HG03565 (cell line): Measurements from ENCODE around the gene CRP.
"Not testable (repeated sequence)": the region's sequence is repeated elsewhere in the genome, so short reads cannot be mapped to it uniquely, and the experiment has no call there.

Experiments used
- ATAC-seq: cut with Tn5 transposase; IDR thresholded peaks from one replicate; pipeline ENCODE4 v1.9.1; 2021; ENCODE audit warnings: mild to moderate bottlenecking, moderate library complexity; ENCODE audit not compliant: unreplicated experiment

Gene CRP, protein sequence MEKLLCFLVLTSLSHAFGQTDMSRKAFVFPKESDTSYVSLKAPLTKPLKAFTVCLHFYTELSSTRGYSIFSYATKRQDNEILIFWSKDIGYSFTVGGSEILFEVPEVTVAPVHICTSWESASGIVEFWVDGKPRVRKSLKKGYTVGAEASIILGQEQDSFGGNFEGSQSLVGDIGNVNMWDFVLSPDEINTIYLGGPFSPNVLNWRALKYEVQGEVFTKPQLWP

DNA sequence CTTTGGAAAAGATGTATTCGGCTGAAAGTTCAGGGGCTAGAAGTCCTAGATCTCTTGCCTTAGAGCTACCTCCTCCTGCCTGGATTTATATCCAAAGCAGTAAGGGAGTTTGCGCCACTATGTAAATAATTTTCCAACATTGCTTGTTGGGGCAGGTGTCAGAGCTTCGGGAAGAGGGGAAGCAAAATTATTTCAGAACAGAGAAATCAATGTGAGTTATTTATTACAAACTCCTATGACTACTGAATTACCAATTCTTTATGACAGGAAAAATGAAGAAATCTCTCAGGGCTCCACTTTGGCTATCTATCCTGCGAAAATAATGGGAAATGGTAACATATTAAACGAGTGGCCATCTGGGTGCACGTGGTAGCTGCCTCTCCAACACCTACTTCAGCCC, at the start of gene CRP:
TSS of gene CRP (minus strand) at position 61 of the 400 bp plus-strand sequence. CDS start 104 bp downstream, outside the sequence.
- ATAC-seq = no peak

DNA sequence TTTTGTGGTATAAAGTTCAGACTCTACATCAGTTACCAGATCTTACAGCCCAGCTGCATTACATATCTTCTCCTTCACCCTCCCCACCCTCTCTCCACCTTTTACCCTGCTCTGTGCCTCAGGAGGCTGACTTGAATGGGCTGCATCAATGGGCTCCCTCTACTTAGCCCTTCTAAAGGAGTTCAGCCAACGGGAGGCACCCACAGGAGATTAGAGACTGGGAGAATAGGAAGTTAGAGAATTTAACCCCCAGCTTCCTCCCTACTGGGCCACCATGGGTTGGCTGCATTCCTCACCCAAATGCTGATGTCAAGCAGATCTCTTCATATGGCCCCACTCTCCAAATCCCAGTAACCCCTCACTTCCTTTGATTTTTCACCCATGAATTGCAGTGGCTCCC, 49.3 kb upstream of the CRP start:
- ATAC-seq = no peak

DNA sequence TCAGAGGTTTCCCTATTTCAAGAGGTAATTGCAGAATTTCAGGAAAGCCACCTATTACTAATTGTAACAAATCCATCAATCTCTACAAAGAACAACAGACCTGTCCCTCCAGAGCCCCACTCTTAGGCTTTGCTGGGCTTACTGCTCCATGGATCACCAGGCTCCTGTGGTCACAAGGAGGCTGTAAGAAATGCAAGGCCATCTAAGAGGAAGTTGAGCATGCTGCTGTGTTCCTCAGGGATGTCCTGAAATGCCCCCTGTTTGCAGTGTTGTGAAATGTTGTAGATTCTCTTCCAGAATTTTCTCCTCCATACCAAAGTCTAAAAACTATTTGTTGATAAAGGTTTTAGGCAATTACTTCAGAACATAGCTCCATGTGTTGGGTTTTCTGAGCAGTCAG, 42.0 kb upstream of the CRP start:
- no peak for ATAC-seq

DNA sequence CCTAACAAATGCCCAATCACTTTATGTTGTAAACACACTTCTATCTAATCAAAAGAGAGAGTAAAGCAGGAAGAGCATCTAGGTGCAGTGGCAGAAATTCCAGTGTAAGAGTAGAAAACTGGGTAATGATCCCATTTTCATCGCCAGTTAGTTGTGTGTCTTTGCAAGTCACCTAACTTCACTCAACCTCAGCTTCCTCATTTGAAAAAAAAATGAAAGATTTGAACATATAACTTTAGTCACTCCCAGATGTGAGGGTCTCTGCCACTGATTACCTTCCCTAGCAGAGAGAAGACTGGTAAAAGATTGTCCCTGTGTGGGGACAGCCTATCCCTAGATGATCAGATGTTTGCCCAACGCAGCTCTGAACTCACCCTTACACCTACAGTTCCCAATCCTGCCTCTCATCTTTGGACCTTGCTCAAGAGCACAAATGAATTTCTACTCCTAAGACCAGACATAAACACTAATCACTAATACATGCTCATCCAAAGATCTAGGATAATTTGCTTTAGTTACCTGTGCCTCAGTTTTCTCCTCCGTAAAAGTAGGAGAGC, 41.1 kb upstream of the CRP start:
- ATAC-seq = no peak

DNA sequence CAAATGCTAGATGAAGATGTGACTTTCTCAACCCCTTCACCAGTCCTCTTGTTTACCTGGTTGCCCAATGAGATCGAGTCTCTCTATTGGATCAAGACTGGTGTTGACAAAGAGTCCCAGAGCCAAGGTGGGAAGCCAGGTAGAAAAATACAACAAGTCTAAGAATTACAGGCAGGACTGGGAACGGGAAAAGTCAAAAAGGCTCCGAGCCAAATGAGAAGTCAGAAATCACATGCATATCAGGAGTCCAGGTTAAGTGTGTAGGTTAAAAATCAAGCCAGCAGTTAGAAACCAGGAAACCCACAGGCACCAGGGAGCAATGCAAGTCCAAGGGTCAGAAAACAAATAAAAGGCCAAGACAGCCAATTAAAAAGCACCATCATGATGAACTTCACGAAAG, 39.0 kb upstream of the CRP start:
- ATAC-seq = no peak

DNA sequence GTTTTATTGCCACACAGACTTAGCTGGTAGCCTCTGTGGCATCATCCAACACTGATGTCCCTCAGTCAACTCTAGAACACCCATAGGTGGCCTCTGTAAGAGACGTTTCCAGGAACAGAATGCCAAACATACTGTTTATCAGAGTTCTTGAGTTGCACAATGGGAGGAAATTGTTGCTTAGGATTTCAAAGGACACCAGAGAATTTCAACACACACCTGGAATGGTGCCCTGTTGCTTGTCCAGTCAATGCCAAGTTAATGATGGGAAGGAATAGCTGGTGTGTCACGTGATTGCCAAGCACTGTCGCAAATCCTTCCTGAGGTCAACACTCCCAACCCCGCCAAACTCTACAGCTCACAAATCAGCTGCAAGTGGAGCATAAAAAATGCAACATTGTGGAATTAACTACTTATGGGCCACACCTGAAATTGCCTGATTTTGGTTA, 37.8 kb upstream of the CRP start:
- ATAC-seq = no peak

DNA sequence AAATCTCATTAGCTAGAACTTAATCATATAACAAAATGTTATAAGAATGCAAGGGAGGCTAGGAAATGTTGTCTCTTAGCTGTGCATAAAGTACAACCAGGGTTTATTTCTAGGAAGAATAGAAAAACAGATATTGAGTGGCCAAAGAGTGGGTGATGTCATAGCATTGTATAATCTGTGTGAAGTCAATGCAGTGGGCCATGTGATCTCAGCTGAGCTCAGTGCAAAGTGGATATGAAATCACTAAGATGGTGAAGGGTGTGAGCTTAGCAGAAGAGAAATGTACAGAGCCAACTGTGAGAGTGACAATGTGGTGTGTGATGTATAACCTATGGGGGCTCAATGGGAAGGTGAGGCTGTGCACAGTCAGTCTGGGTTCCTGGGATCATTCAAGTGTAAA, 36.6 kb upstream of the CRP start:
- ATAC-seq = no peak

DNA sequence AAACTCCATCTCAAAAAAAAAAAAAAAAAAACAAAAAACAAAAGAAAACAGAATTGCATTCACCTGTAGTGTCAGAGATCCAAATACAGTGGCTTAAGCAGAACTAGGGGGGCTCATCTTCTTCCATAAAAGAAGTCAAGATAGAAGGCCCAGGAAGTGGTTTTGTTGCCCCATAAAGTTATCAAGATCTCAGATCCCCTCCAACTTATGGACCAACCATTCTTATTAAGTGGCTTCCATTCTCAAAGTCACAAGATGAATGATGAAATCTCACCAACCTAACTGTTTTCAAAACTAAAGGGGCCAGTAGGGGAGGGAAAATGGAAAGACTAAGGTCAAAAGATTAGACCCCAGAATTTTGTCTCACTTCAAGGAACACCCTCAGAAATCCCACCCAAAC, 36.2 kb upstream of the CRP start:
- ATAC-seq = no peak

DNA sequence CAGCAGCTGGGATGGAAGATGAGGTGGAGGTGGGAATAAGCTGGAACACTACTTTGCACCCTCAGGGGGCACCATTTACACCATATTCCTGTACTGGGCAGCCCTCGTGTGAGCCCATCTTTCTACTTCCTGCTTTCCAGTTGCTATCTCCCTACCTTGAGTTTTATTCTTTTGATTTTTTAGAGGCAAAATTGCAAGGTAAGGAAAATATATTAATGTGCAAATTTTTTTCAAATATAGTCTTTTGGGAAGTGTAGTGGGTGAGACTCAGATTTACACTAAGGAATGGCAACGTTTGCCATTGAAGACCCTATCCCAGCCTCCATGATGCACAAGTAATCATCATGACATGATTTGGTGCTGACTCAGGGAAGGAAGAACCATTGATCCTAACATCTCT, 35.2 kb upstream of the CRP start:
- no peak for ATAC-seq

DNA sequence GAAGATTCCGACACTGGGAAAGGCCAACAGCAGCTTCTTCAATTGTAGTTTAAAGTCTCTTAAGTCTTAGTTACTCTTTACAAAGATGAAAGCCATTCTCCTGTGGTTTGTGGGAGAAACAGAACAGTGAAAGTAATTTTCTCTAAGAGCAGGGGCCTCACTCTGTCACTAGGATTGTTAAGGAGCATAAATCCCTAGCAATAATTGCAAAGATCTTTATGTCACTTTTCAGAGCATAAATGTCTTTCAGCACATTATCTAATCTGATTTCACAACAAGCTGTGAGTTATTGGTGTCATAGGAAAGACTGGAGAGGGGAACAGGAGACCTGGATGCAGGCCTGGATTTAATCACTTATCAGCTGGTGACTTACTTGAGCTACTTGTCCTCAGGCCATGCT, 34.0 kb upstream of the CRP start:
- ATAC-seq = no peak

DNA sequence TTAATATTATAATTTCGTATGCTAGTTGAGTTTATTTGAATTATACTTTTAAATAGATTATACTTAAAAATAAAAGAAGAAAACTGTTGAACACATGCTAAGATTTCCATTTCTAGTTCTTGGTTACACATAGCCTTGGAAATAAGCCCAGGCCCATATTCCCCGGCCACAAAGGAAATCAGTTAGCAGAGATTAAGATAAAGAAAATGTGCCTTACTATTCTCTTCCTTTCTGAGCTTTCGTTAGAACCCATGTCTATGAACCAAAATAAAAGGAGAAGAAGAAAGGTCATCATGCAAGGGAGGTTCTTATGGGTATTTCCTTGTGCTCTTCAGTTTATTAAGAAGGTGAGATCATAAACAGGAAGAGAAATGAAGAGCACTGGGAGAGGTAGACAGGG, 32.3 kb upstream of the CRP start:
- ATAC-seq = no peak

DNA sequence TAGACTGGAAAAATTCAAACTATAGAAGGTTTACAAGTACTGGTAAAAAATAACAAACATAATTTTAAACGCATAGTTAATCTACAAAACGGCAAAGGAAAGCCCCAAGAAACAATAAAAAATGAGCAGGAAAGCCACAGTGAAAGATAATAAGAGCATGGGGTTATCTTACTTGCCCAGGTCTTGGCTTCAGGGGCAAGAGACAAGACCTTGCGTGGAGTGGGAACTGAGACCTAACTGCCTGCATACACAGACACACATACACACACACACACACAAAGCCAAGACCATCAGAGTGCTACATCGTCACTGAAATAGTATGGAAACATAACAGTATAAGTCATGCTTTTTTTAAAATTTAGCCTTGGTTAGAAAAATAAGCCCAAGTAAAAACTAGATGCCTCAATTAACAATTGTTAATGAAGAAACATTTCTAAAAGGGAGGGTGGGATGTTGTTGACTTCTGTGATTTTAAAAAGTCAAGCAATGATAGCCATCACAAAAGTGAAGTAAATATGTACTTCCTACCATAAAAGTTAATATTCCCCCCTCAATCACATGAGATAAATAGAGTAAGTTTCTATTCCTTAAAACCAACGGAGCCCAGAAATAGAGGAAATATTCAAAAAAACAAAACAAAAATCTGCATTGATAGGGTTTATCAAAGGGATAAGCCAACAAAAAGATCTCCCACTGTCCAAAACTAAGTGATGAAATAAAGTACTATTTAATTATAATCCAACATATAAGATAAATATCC, 29.4 kb upstream of the CRP start:
- ATAC-seq = no peak

DNA sequence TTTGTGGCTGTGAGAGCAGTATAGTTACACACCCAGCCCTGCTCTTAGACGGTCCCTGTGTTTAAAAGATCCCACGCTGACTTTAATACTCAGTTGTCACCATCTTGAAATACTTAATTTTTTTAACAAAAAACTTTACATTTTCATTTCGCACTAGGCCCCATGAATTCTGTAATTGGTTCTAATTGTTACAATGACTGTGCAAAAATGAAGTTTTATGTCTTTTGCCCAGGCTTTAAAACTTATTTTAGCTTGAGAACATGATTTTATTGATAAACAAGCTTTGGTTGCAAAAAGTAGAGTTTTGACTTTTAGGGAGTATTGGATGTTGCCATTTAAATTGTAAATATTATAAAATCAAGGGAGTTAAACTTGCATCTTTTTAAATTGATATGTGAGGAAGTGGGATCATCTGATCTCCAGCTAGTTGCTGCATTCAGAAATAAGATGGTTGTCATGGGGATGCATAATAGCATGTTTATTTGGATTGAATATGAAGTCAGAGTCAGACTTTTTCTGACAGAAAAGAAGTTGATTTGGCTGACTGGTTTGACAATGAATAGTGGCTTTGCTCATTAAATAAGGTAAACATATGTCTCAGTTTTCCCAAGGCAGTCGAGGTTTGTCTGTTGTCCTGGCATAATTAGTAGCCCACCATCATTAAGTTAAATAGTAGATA, 23.0 kb upstream of the CRP start:
- no peak for ATAC-seq

DNA sequence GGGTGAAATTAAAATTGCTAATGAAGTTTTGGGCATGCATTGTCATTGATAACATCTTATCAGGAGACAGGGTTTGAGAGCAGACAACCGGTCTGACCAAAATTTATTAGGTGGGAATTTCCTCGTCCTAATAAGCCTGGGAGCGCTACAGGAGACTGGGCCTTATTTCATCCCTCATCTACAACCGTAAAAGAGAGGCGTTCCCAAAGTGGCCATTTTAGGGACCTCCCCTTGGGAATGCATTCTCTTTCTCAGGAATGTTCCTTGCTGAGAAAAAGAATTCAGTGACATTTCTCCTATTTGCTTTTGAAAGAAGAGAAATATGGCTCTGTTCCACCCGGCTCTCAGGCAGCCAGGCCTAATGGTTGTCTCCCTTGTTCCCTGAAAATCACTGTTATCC, 8.8 kb upstream of the CRP start:
- not testable (repeated sequence) for ATAC-seq

DNA sequence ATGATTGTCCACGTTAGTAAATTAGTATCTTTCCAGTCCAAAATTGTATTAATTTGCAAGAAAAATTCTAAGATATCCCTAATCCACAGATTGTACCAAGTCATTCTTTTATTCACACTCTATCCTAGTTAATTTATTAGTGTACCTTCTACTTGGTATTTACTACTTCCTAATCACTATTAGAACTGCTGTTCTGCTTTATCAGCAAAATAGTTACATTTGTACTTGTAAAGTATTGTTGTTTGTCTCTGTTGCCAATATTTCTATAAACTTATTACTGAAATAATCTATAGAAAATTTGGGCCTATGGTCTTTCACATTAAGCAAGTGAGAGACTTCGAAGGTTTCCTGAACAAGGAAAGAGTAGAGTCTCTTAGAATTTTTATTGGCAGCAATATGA, 5.6 kb upstream of the CRP start:
- ATAC-seq = no peak

DNA sequence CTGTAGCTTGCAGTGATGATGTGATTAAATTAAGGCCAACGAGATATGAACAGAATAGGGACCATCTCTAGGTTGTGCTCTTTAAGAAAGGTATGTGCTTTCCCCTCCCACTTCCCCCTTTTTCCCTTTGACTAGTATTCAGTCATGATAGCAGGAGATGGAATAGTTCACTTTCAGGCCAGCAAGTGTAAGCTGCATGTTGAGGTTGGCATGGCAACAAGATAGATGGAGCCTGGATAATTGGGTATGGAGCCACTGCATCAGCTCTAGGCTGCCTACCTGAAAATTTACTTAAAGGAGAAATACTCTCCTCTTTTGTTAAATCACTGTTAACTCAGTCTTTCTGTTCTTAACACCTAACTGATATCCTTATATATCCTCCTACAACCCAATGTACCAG, 1.5 kb upstream of the CRP start:
- ATAC-seq = no peak

DNA sequence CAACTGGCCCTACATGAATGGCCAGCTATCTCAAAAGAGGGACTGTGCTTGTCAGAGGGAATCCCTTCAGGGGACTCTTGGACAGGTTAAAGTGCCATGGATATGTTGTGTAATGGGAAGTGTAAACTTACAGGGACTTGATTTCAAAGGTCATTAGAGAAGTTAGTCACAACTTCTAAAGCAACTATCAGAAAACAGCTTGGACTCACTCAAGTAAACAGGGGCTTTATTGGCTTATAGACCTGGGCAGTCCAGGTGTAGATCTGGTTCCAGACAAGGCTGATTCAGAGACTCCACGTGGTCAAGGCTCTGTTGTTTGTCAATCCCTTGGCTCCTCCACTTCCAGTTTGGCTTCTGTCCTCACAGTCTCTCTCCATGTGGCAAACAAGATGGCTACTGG, 2.3 kb downstream of the CRP start:
- no peak for ATAC-seq

DNA sequence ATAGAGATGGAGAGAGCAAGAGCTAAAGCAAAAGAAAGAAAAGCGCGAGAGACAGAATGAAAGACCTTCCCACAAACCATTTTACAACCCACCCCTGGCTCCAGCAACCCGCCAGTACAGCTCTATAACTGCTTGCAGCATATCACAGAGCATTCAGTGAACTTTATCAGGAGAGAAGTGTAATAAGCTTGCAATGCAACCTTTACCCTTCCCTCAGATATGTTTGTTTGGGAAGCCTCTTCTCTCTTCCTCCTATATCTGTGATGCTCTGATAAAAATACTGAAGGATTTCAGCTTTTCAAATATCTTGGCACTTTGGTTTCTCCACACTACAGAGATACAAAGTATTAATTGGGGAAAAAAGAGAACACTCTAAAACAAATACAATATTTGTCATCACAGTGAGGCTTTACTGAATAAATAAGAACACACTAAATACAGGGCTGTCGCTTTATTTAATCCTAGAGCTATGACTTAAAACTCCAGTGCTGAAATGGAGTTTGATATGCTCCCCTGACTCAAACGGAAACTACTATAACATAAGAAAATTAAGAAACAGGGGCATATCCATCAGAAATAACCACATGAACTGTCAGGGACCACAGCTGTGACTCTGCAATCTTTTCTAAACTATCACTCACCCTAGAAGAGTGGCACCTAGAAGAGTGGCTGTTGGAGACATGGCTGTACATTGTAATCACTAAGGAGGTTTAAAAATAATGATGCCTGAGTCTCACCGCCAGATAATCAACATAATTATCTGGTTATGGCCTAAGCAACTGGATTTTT, 6.7 kb downstream of the CRP start:
- ATAC-seq = no peak

DNA sequence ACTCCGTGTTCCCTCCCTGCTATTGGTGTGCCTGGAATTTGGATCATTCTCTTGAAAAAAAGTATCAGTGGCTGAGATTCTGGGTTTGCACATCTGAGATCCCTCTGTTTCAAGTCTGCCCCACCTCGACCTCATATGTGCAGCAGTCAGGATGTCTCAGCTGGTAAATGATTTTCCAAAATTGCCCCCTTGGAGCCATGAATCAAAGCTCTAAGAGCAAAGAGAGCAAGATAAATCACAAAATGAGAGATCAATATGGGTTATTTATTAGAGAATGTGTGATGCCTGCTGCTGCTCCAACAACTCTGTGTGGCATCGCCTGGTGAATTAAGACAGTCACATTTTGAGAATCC, 8.5 kb downstream of the CRP start:
- ATAC-seq = no peak

DNA sequence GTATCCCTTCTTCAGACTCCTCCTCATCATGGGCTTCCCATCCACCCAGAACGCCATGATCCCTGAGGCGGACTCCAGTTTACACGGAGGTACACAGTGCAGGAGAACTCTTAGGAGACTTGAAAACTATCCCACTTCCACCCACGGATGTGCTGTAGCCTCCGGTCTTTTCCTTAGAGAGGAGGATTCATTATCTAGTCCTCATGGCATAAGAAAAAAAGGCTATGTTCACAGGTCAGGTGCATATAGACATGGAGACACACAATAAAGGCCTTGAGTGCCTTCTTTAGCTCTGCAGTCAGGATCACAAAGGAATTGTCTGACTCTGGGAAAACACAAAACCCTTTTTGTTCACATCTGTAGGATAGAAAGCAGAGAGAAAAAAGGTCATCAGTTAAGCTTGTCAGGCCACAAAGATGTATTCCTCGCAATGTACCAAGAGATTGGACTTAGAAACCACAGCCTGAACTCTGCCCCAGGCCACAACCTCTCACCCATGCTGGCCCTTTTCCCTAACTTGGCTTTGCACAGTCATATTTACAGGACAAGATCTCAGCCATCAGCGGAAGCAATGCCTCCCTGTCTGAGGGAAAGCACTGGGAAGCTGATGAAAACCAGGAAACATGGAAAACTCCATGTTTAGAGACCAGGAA, 9.0 kb downstream of the CRP start:
- ATAC-seq = no peak

DNA sequence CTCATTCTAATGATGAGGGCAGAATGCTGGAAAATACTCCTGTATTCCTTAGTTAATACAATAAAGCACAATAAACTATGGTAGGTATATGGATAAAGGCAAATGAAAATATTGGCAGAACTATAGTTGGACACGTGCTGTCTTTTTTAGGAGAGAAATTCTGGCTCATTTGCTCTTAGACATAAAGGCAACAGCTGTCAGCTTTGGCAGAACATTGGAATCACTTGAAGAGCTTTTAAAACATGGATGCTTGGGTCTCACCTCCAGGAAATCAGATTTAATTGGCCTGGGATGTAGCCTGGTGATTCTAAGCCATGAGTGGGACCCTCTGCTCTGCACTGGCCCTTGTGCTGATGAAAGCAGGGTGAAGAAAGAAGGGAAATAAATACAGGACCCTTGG, 9.9 kb downstream of the CRP start:
- no peak for ATAC-seq
